ENCODE measurements around the gene CLDN17. TPM values are rescaled to one million over a fixed set of nuclear protein-coding genes. Genes with fewer than 3 reads are reported as not detected.

Gene CLDN17
- polyA plus RNA-seq, 1 of the 3 experiments (the other 2 are of a cell fraction), result not detected

Other genes with a start within 250 kb of the CLDN17 start
- not detected in 2 replicates for gene GRIK1, start 226.8 kb downstream of the CLDN17 start, polyA plus RNA-seq (2012; rRNA removed)
- not detected in 2 replicates for gene CLDN8, start 49.3 kb upstream of the CLDN17 start, polyA plus RNA-seq (2012; rRNA removed)
- gene KRTAP24-1, start 116.1 kb upstream of the CLDN17 start, polyA plus RNA-seq (2012; rRNA removed), result not detected in 2 replicates
- not detected in 2 replicates for gene KRTAP25-1, start 122.7 kb upstream of the CLDN17 start, polyA plus RNA-seq (2012; rRNA removed)
- gene KRTAP26-1, start 153.5 kb upstream of the CLDN17 start, polyA plus RNA-seq (2012; rRNA removed), result not detected in 2 replicates
- gene KRTAP27-1, start 170.9 kb upstream of the CLDN17 start, polyA plus RNA-seq (2012; rRNA removed), result not detected in 2 replicates
- not detected in 2 replicates for gene KRTAP23-1, start 181.8 kb upstream of the CLDN17 start, polyA plus RNA-seq (2012; rRNA removed)
- not detected in 2 replicates for gene KRTAP13-2, start 205.5 kb upstream of the CLDN17 start, polyA plus RNA-seq (2012; rRNA removed)
- gene KRTAP13-1, start 229.2 kb upstream of the CLDN17 start, polyA plus RNA-seq (2012; rRNA removed), result not detected in 2 replicates

Data from SK-N-SH (cell line).